ENCODE results near the gene HBS1L.

The HBS1L gene

GRCh38 chr6:134995536-134995935 lies 59.1 kb downstream of the HBS1L start:
- no peak for DNase-seq

GRCh38 chr6:134994431-134994830 lies 60.2 kb downstream of the HBS1L start:
- no peak for DNase-seq

GRCh38 chr6:134992155-134992554 lies 62.5 kb downstream of the HBS1L start:
- no peak for DNase-seq

GRCh38 chr6:134990262-134990661 lies 64.4 kb downstream of the HBS1L start:
- no peak for DNase-seq

GRCh38 chr6:134984821-134985220 lies 69.8 kb downstream of the HBS1L start:
- DNase-seq, result no peak

GRCh38 chr6:134983823-134984222 lies 70.8 kb downstream of the HBS1L start:
- no peak for DNase-seq

GRCh38 chr6:134982161-134982560 lies 72.5 kb downstream of the HBS1L start:
- no peak for DNase-seq

GRCh38 chr6:134980846-134981245 lies 73.8 kb downstream of the HBS1L start:
- DNase-seq, result no peak

GRCh38 chr6:134979142-134979541 lies 75.5 kb downstream of the HBS1L start:
- DNase-seq, result no peak

GRCh38 chr6:134974370-134974769 lies 80.3 kb downstream of the HBS1L start:
- no peak for DNase-seq

- DNase-seq, result no peak
These were observed 86.9 kb downstream of the HBS1L start for GRCh38 chr6:134967711-134968110.

GRCh38 chr6:134964451-134965203 lies 90.0 kb downstream of the HBS1L start:
- no peak for DNase-seq

- no peak for DNase-seq
These were observed 92.2 kb downstream of the HBS1L start for GRCh38 chr6:134962421-134962820.

GRCh38 chr6:134961366-134961765 lies 93.3 kb downstream of the HBS1L start:
- no peak for DNase-seq

GRCh38 chr6:134959603-134960002 lies 95.0 kb downstream of the HBS1L start:
- DNase-seq, result no peak

- DNase-seq, result no peak
These were observed 97.9 kb downstream of the HBS1L start for GRCh38 chr6:134956676-134957075.

- no peak for DNase-seq
These were observed 98.6 kb downstream of the HBS1L start for GRCh38 chr6:134956032-134956431.

GRCh38 chr6:134954272-134955000 lies 100.2 kb downstream of the HBS1L start:
- DNase-seq, result no peak

- DNase-seq, result no peak
These were observed 102.9 kb downstream of the HBS1L start for GRCh38 chr6:134951494-134952263.

GRCh38 chr6:134950482-134950881 lies 104.1 kb downstream of the HBS1L start:
- no peak for DNase-seq

- DNase-seq, result no peak
These were observed 104.7 kb downstream of the HBS1L start, which contains the start of gene ALDH8A1 for GRCh38 chr6:134949927-134950326. ALDH8A1 (minus strand) TSS chr6:134950101; CDS start chr6:134950053, 48 bp downstream.

- DNase-seq, result no peak
These were observed 105.9 kb downstream of the HBS1L start for GRCh38 chr6:134948691-134949090.

GRCh38 chr6:134948142-134948541 lies 106.5 kb downstream of the HBS1L start:
- DNase-seq, result no peak

- no peak for DNase-seq
These were observed 109.6 kb downstream of the HBS1L start for GRCh38 chr6:134945045-134945444.
